Measurements from ENCODE around the gene BRI3.

Gene BRI3

GRCh38 chr7:98252425-98253054 is 28.9 kb upstream of the BRI3 start:
- no peak for DNase-seq (ENCODE audit: low read depth, low spot score)

GRCh38 chr7:98254516-98254915 is 27.0 kb upstream of the BRI3 start:
- DNase-seq (ENCODE audit: low read depth, low spot score) = no peak

- no peak for DNase-seq (ENCODE audit: low read depth, low spot score)
Measured at GRCh38 chr7:98254951-98255610, 26.4 kb upstream of the BRI3 start.

- DNase-seq (ENCODE audit: low read depth, low spot score) = no peak
Measured at GRCh38 chr7:98256431-98256830, 25.1 kb upstream of the BRI3 start.

GRCh38 chr7:98257701-98258100 is 23.8 kb upstream of the BRI3 start:
- no peak for DNase-seq (ENCODE audit: low read depth, low spot score)

GRCh38 chr7:98265841-98266271 is 15.6 kb upstream of the BRI3 start:
- DNase-seq (ENCODE audit: low read depth, low spot score) = no peak

GRCh38 chr7:98266840-98267239 is 14.6 kb upstream of the BRI3 start:
- DNase-seq (ENCODE audit: low read depth, low spot score) = no peak

- DNase-seq (ENCODE audit: low read depth, low spot score) = no peak
Measured at GRCh38 chr7:98267303-98267702, 14.2 kb upstream of the BRI3 start.

- no peak for DNase-seq (ENCODE audit: low read depth, low spot score)
Measured at GRCh38 chr7:98276241-98276761, 5.2 kb upstream of the BRI3 start.

- no peak for DNase-seq (ENCODE audit: low read depth, low spot score)
Measured at GRCh38 chr7:98278408-98278807, 3.1 kb upstream of the BRI3 start.

- no peak for DNase-seq (ENCODE audit: low read depth, low spot score)
Measured at GRCh38 chr7:98278936-98279335, 2.5 kb upstream of the BRI3 start.

- DNase-seq (ENCODE audit: low read depth, low spot score) = no peak
Measured at GRCh38 chr7:98280296-98280695, 1.2 kb upstream of the BRI3 start.

GRCh38 chr7:98281757-98282606 is 496 bp downstream of the BRI3 start:
- DNase-seq (ENCODE audit: low read depth, low spot score) = no peak

- DNase-seq (ENCODE audit: low read depth, low spot score) = no peak
Measured at GRCh38 chr7:98282703-98283102, 1.2 kb downstream of the BRI3 start.

- no peak for DNase-seq (ENCODE audit: low read depth, low spot score)
Measured at GRCh38 chr7:98283127-98283886, 1.8 kb downstream of the BRI3 start.

- DNase-seq (ENCODE audit: low read depth, low spot score) = no peak
Measured at GRCh38 chr7:98283887-98284222, 2.4 kb downstream of the BRI3 start.

- no peak for DNase-seq (ENCODE audit: low read depth, low spot score)
Measured at GRCh38 chr7:98284335-98285036, 3.0 kb downstream of the BRI3 start.

- no peak for DNase-seq (ENCODE audit: low read depth, low spot score)
Measured at GRCh38 chr7:98285157-98286092, 3.9 kb downstream of the BRI3 start.

- DNase-seq (ENCODE audit: low read depth, low spot score) = no peak
Measured at GRCh38 chr7:98286093-98286539, 4.6 kb downstream of the BRI3 start.

All from activated CD4-positive, CD25-positive, alpha-beta regulatory T cell treated with anti-CD3 and anti-CD28 coated beads, Interleukin-2, amount 50 U/mL, for 16 hours (primary cell).